H9 (cell line): Measurements from ENCODE around the gene EXOSC2. TPM values are rescaled to one million over a fixed set of nuclear protein-coding genes. Genes with fewer than 3 reads are reported as not detected.
A peak's percentile ranks its signal among the peaks of the same experiment; 100 is the strongest.

Source experiments
- DNase-seq: peaks from one replicate; pipeline ENCODE4 v3.0.0-alpha.2; 2017
- H2AFZ ChIP-seq: one replicate; pipeline ENCODE4 v1.6.1; 2013; ENCODE audit warnings: mild to moderate bottlenecking, low read length, control low read depth, moderate library complexity
- H2AK5ac ChIP-seq: 2 replicates; pipeline ENCODE4 v1.6.1; 2013; ENCODE audit warnings: low read length, control low read depth, mixed read lengths; ENCODE audit not compliant: insufficient read length
- H2BK120ac ChIP-seq: one replicate; pipeline ENCODE4 v1.6.1; 2013; ENCODE audit warnings: low read depth, mild to moderate bottlenecking, low read length, control low read depth, inconsistent platforms; ENCODE audit not compliant: poor library complexity, severe bottlenecking
- H2BK12ac ChIP-seq: 2 replicates; pipeline ENCODE4 v1.6.1; 2013; ENCODE audit warnings: low read length, control low read depth, mixed read lengths, low read depth; ENCODE audit not compliant: insufficient read length
- H2BK15ac ChIP-seq: 2 replicates; pipeline ENCODE4 v1.6.1; 2013; ENCODE audit warnings: low read depth, low read length, control low read depth
- H2BK20ac ChIP-seq: one replicate; pipeline ENCODE4 v1.6.1; 2013; ENCODE audit warnings: low read depth, mild to moderate bottlenecking, low read length, control low read depth, inconsistent platforms; ENCODE audit not compliant: poor library complexity, severe bottlenecking
- H2BK5ac ChIP-seq: 2 replicates; pipeline ENCODE4 v1.6.1; 2013; ENCODE audit warnings: low read length, control low read depth, mixed read lengths; ENCODE audit not compliant: insufficient read length
- H3K14ac ChIP-seq: 2 replicates; pipeline ENCODE4 v1.6.1; 2013; ENCODE audit warnings: low read length, control low read depth; ENCODE audit not compliant: insufficient read depth
- H3K18ac ChIP-seq: 2 replicates; pipeline ENCODE4 v1.6.1; 2013; ENCODE audit warnings: low read depth, mild to moderate bottlenecking, mixed read lengths, low read length, control low read depth; ENCODE audit not compliant: insufficient read length
- H3K23ac ChIP-seq: 2 replicates; pipeline ENCODE4 v1.6.1; 2013; ENCODE audit warnings: low read length, control low read depth, mixed read lengths, low read depth; ENCODE audit not compliant: insufficient read length
- H3K23me2 ChIP-seq: 2 replicates; pipeline ENCODE4 v1.6.1; 2013; ENCODE audit warnings: low read depth, mild to moderate bottlenecking, mixed read lengths, low read length, control low read depth; ENCODE audit not compliant: insufficient read length, poor library complexity, severe bottlenecking
- H3K27ac ChIP-seq: 2 replicates; pipeline ENCODE4 v1.5.1; 2013; ENCODE audit warnings: low read length, control low read depth, mixed read lengths, low read depth; ENCODE audit not compliant: insufficient read length
- H3K27me3 ChIP-seq: 2 replicates; pipeline ENCODE4 v1.6.1; 2013; ENCODE audit warnings: low read length, control low read depth, inconsistent platforms; ENCODE audit not compliant: insufficient read depth
- H3K4ac ChIP-seq: 2 replicates; pipeline ENCODE4 v1.6.1; 2013; ENCODE audit warnings: low read depth, mild to moderate bottlenecking, control low read depth, inconsistent platforms, low read length, moderate library complexity
- H3K4me1 ChIP-seq: 2 replicates; pipeline ENCODE4 v1.6.1; 2013; ENCODE audit warnings: low read length, control low read depth, inconsistent platforms; ENCODE audit not compliant: insufficient read depth
- H3K4me2 ChIP-seq: 2 replicates; pipeline ENCODE4 v1.6.1; 2013; ENCODE audit warnings: low read length, control low read depth, mixed read lengths; ENCODE audit not compliant: insufficient read length, insufficient read depth
- H3K56ac ChIP-seq: 2 replicates; pipeline ENCODE4 v1.6.1; 2013; ENCODE audit warnings: low read depth, mild to moderate bottlenecking, mixed read lengths, low read length, control low read depth; ENCODE audit not compliant: insufficient read length
- H3K79me1 ChIP-seq: 2 replicates; pipeline ENCODE4 v1.6.1; 2013; ENCODE audit warnings: low read depth, mild to moderate bottlenecking, moderate library complexity, low read length, control low read depth, inconsistent platforms; ENCODE audit not compliant: insufficient read depth, poor library complexity, severe bottlenecking
- H3K79me2 ChIP-seq: 2 replicates; pipeline ENCODE4 v1.6.1; 2013; ENCODE audit warnings: low read length, control low read depth, inconsistent platforms; ENCODE audit not compliant: insufficient read depth
- H3K9ac ChIP-seq: 2 replicates; pipeline ENCODE4 v1.6.1; 2013; ENCODE audit warnings: low read length, control low read depth, mixed read lengths; ENCODE audit not compliant: insufficient read length; ENCODE audit errors: extremely low read depth
- H3K9me3 ChIP-seq: one replicate; pipeline ENCODE4 v1.6.1; 2013; ENCODE audit warnings: low read depth, low read length, inconsistent platforms; ENCODE audit not compliant: control insufficient read depth
- H3T11ph ChIP-seq: one replicate; pipeline ENCODE4 v1.6.1; 2013; ENCODE audit warnings: mild to moderate bottlenecking, low read length, control low read depth, inconsistent platforms
- H4K20me1 ChIP-seq: one replicate; pipeline ENCODE4 v1.6.1; 2013; ENCODE audit not compliant: control insufficient read depth, insufficient read length, insufficient read depth
- H4K5ac ChIP-seq: 2 replicates; pipeline ENCODE4 v1.6.1; 2013; ENCODE audit warnings: low read depth, mild to moderate bottlenecking, mixed read lengths, low read length, control low read depth; ENCODE audit not compliant: insufficient read length
- H4K8ac ChIP-seq: replicated peaks from 2 replicates; pipeline ENCODE4 v1.6.1; 2013; ENCODE audit warnings: low read length, control low read depth, mixed read lengths, low read depth; ENCODE audit not compliant: insufficient read length
- H4K91ac ChIP-seq: 2 replicates; pipeline ENCODE4 v1.6.1; 2013; ENCODE audit warnings: low read depth, mild to moderate bottlenecking, moderate library complexity, mixed read lengths, low read length, control low read depth; ENCODE audit not compliant: insufficient read length
- H3K27ac Mint-ChIP-seq, 3 experiments: 2 replicates in 2 of 3; 3 replicates in 1 of 3; pipeline ENCODE4 v1.8.0; 2020 to 2021; ENCODE audit warnings: mixed read lengths in 3 of 3, mild to moderate bottlenecking in 1 of 3, moderate library complexity in 1 of 3
- H3K27me3 Mint-ChIP-seq: 2 replicates; pipeline ENCODE4 v1.8.0; 2021; ENCODE audit warnings: low read depth, mild to moderate bottlenecking, moderate library complexity, mixed read lengths
- H3K36me3 Mint-ChIP-seq, 3 experiments: 2 replicates in 2 of 3; 3 replicates in 1 of 3; pipeline ENCODE4 v1.8.0; 2020 to 2021; ENCODE audit warnings: low read depth in 3 of 3, mixed read lengths in 3 of 3; ENCODE audit not compliant: insufficient read depth in 1 of 3
- H3K4me1 Mint-ChIP-seq, 2 experiments: 2 replicates each; pipeline ENCODE4 v1.8.0; 2020; ENCODE audit warnings: mixed read lengths in 2 of 2
- H3K4me3 Mint-ChIP-seq, 2 experiments: 2 replicates in 1 of 2; 3 replicates in 1 of 2; pipeline ENCODE4 v1.8.0; 2020 to 2021; ENCODE audit warnings: mild to moderate bottlenecking in 2 of 2, mixed read lengths in 2 of 2, moderate library complexity in 1 of 2
- H3K9me3 Mint-ChIP-seq, 2 experiments: 2 replicates in 1 of 2; 3 replicates in 1 of 2; pipeline ENCODE4 v1.8.0; 2020; ENCODE audit warnings: mild to moderate bottlenecking in 2 of 2, mixed read lengths in 2 of 2, moderate library complexity in 1 of 2
- WGBS: extraction: QIAGEN DNeasy Blood & Tissue Kit; methylation state at CpG from one replicate; pipeline ENCODE4 v1.1.7; 2013; ENCODE audit warnings: missing lambda C conversion rate, low lambda C conversion rate, mixed read lengths; ENCODE audit not compliant: insufficient read length; ENCODE audit errors: extremely low coverage; 5-methylcytosine and 5-hydroxymethylcytosine counted together
- total RNA-seq: library from RNA; stranded (reverse); gene quantifications from 2 replicates; pipeline ENCODE4 v1.2.1, GENCODE V29; 2021
- TF ChIP-seq, protein P1 (sequence below): fragments of 200-600 bp; sonication (generic); conservative IDR thresholded peaks from 3 replicates; pipeline ENCODE4 v1.8.0; 2021; ENCODE audit warnings: antibody characterized with exemption, mild to moderate bottlenecking

The EXOSC2 gene
- total RNA-seq, 1 experiment from 2014 or later = 94.5 TPM

DNA sequence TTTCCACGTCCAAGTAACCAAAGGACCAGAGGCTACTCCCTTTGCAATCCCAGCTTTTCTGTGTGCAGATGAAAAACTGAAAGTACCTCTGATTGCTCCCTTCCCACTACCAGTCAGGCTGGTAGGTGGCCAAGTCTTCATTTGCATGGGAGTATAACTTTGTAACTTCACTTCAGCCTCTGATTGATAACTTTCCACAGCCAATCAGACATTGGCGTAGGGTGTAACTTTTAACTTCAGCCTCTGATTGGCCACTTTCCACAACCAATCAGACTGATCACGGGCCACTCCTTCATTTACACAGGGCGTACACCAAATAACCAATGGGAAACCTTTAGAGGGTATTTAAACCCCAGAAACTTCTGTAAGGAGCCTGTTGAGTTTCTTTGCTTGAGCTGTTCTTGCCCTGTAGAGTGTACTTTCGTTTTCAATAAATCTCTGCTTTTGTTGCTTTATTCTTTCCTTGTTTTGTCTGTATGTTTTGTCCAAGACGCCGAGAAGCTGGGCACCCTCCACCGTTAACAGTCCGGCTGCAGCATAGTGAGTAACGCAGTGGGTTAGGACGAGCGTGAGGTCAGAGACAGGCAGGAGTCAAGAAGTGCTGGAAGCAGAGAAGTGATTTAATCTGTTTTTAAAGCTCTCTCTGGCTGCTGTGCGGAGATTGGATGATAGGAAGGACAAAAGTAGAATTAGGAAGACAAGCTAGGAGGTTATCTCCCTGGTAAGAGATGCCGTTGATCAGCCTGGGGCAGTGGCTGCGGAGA, 3.5 kb upstream of the EXOSC2 start:
- Histone ChIP-seq H3K23ac (no peak overlapping the region), H3K79me2 (peaks cover 8% of the 10 kb centered on the region; the same call in 1 of the 2 replicates), H4K8ac (no peak overlapping the region), H2AK5ac (no peak overlapping the region), H4K5ac (no peak overlapping the region), H3K18ac (peak overlapping the region; percentile 33), H3K4ac (no peak overlapping the region), H2BK15ac (no peak overlapping the region), H2BK120ac (no peak overlapping the region), H2BK12ac (no peak overlapping the region), H2BK20ac (no peak overlapping the region), H3T11ph (no peak overlapping the region), H3K9ac (no peak overlapping the region), H3K56ac (no peak overlapping the region), H3K27me3 (no peaks in the 10 kb centered on the region), H4K20me1 (no peaks in the 10 kb centered on the region), H3K79me1 (peaks cover under 1% of the 10 kb centered on the region), H3K4me2 (peak overlapping the region; percentile 42), H3K27ac (no peak overlapping the region), H3K9me3 (no peaks in the 10 kb centered on the region), H3K14ac (no peak overlapping the region), H3K23me2 (peaks cover 7% of the 10 kb centered on the region), H3K4me1 (no peaks in the 10 kb centered on the region; the same call in 1 of the 2 replicates), H4K91ac (no peak overlapping the region), H2AFZ (no peak overlapping the region), H2BK5ac (no peak overlapping the region)
- WGBS = no CpG with 5 or more reads among the region's 15 CpGs
- H3K9me3 Mint-ChIP-seq = peaks cover 4 to 5% of the 10 kb centered on the region in 2 experiments; a peak in 4 of 5 replicates
- H3K4me3 Mint-ChIP-seq = peak overlapping the region; percentile 18 to 24
- H3K27me3 Mint-ChIP-seq = peaks cover 4% of the 10 kb centered on the region
- peak; percentile 89 for DNase-seq
- peaks cover 30 to 46% of the 10 kb centered on the region in 2 experiments for H3K4me1 Mint-ChIP-seq
- H3K36me3 Mint-ChIP-seq = peaks cover 4 to 7% (median 6%) of the 10 kb centered on the region in 3 experiments
- H3K27ac Mint-ChIP-seq = peak overlapping the region in 2 of 3 experiments; percentile 26 to 80; a peak in 6 of 7 replicates
- TF ChIP-seq, protein P1, sequence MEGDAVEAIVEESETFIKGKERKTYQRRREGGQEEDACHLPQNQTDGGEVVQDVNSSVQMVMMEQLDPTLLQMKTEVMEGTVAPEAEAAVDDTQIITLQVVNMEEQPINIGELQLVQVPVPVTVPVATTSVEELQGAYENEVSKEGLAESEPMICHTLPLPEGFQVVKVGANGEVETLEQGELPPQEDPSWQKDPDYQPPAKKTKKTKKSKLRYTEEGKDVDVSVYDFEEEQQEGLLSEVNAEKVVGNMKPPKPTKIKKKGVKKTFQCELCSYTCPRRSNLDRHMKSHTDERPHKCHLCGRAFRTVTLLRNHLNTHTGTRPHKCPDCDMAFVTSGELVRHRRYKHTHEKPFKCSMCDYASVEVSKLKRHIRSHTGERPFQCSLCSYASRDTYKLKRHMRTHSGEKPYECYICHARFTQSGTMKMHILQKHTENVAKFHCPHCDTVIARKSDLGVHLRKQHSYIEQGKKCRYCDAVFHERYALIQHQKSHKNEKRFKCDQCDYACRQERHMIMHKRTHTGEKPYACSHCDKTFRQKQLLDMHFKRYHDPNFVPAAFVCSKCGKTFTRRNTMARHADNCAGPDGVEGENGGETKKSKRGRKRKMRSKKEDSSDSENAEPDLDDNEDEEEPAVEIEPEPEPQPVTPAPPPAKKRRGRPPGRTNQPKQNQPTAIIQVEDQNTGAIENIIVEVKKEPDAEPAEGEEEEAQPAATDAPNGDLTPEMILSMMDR = no peak
